Osteocyte (in vitro differentiated cells): Measurements from ENCODE around the gene BAIAP2L2. TPM values are rescaled to one million over a fixed set of nuclear protein-coding genes. Genes with fewer than 3 reads are reported as not detected.
"Not testable (repeated sequence)": the region's sequence is repeated elsewhere in the genome, so short reads cannot be mapped to it uniquely, and the experiment has no call there.

ENCODE experiments used
- DNase-seq: peaks from one replicate; pipeline ENCODE4 v3.0.0; 2021; ENCODE audit warnings: mixed read lengths; ENCODE audit not compliant: unreplicated experiment; ENCODE audit errors: extremely low spot score
- H3K27ac Mint-ChIP-seq: one replicate; pipeline ENCODE4 v1.8.0; 2021; ENCODE audit warnings: mild to moderate bottlenecking, mixed read lengths; ENCODE audit not compliant: unreplicated experiment
- H3K27me3 Mint-ChIP-seq: one replicate; pipeline ENCODE4 v1.8.0; 2021; ENCODE audit warnings: mixed read lengths; ENCODE audit not compliant: unreplicated experiment
- H3K36me3 Mint-ChIP-seq: one replicate; pipeline ENCODE4 v1.8.0; 2021; ENCODE audit warnings: mixed read lengths; ENCODE audit not compliant: unreplicated experiment
- H3K4me1 Mint-ChIP-seq: one replicate; pipeline ENCODE4 v1.8.0; 2021; ENCODE audit warnings: mixed read lengths; ENCODE audit not compliant: unreplicated experiment
- H3K4me3 Mint-ChIP-seq: one replicate; pipeline ENCODE4 v1.8.0; 2021; ENCODE audit warnings: mild to moderate bottlenecking, moderate library complexity, mixed read lengths; ENCODE audit not compliant: unreplicated experiment
- H3K9me3 Mint-ChIP-seq: one replicate; pipeline ENCODE4 v1.8.0; 2021; ENCODE audit warnings: mixed read lengths; ENCODE audit not compliant: unreplicated experiment
- total RNA-seq: library from RNA; stranded (reverse); gene quantifications from 2 replicates; pipeline ENCODE4 v1.2.1, GENCODE V29; 2021
- TF ChIP-seq, protein P1 (sequence below): fragments of 200-600 bp; sonication (generic); IDR thresholded peaks from 2 replicates; pipeline ENCODE4 v1.5.0; 2021; ENCODE audit warnings: antibody characterized with exemption, mild to moderate bottlenecking, moderate library complexity

The BAIAP2L2 gene
- total RNA-seq, 1 donor from 2014 or later = 0.48 TPM

DNA sequence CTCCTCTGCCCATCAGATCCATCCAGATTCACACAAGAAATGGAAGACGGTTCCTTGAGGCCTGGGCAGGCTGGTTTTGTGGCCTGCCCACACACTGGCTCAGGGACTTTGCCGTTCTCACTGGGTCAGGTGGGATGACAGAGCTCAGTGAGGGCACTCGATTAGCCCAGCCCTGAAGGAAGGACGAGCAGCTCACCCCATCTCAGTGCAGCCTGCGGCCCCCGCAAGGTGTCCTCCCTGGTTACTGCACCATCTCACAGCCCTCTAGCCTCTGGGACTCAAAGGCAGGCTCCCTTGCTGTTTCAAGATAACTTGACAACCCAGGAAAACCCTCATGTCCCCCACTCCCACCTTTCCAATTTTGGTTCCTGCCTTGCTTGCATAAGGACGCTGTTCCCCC lies 30.7 kb downstream of the BAIAP2L2 start:
- Mint-ChIP-seq H3K9me3 (no peaks in the 10 kb centered on the region), H3K27ac (no peak overlapping the region), H3K4me3 (no peak overlapping the region), H3K4me1 (no peaks in the 10 kb centered on the region), H3K27me3 (no peaks in the 10 kb centered on the region), H3K36me3 (no peaks in the 10 kb centered on the region)
- no peak for DNase-seq
- TF ChIP-seq, protein P1, sequence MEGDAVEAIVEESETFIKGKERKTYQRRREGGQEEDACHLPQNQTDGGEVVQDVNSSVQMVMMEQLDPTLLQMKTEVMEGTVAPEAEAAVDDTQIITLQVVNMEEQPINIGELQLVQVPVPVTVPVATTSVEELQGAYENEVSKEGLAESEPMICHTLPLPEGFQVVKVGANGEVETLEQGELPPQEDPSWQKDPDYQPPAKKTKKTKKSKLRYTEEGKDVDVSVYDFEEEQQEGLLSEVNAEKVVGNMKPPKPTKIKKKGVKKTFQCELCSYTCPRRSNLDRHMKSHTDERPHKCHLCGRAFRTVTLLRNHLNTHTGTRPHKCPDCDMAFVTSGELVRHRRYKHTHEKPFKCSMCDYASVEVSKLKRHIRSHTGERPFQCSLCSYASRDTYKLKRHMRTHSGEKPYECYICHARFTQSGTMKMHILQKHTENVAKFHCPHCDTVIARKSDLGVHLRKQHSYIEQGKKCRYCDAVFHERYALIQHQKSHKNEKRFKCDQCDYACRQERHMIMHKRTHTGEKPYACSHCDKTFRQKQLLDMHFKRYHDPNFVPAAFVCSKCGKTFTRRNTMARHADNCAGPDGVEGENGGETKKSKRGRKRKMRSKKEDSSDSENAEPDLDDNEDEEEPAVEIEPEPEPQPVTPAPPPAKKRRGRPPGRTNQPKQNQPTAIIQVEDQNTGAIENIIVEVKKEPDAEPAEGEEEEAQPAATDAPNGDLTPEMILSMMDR = no peak

DNA sequence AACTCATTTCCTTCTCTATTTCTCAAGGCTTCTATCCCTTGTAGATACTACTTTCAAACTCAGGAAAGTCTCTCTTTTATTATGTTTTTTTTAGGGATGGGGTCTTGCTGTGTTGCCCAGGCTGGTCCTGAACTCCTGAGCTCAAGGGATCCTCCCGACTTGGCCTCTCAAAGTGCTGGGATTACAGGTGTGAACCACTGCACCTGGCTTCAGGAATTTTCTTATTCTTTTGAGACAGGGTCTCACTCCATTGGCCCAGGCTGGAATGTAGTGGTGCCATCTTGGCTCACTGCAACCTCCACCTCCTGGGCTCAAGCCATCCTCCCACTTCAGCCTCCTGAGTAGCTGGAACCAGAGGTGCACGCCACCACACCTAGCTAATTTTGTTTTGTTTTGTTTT lies 31.3 kb downstream of the BAIAP2L2 start:
- not testable (repeated sequence) for H3K27ac Mint-ChIP-seq, H3K9me3 Mint-ChIP-seq, H3K27me3 Mint-ChIP-seq, H3K4me1 Mint-ChIP-seq, H3K4me3 Mint-ChIP-seq, H3K36me3 Mint-ChIP-seq, DNase-seq

DNA sequence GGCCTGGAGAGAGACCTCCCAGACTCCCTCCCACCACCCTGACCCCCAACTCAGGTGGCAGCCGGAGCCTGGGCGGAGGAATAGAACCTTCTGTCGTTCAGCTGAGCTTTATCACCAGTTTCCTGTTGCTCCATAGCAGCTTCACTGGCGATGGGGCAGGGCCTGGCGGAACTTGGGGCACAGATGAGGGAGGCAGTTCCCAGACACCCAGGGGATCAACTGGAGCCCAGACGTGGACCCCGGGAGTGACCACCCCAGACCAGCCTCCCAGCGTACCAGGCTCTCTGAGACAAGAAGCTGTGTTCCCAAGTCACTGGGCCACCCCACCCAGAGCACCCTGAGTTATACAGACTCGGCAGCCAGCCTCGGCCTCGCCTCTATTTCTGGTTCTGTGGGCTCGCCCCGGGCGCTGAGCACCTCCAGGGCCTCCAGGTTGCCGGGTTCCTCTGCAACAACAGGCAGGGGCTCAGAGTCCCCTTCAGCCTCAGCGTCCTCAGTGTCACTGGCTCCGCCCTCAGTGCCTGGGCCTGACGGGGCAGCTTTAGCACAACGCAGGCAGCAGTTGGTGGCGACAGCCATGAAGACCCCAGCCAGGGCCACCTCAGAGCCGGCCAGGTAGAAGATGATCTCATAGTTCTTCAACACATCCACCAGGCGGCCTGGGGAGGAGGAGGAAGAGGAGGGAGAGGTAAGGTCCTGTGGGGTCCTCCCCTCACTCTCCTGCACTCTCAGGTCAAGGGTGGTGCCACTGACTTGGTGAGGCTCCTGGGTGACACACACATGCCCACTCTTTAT lies 32.2 kb downstream of the BAIAP2L2 start:
- Mint-ChIP-seq H3K9me3 (no peaks in the 10 kb centered on the region), H3K36me3 (no peaks in the 10 kb centered on the region), H3K4me1 (no peaks in the 10 kb centered on the region), H3K27me3 (no peaks in the 10 kb centered on the region), H3K4me3 (no peak overlapping the region), H3K27ac (no peak overlapping the region)
- no peak for DNase-seq
- TF ChIP-seq, protein P1 = no peak

DNA sequence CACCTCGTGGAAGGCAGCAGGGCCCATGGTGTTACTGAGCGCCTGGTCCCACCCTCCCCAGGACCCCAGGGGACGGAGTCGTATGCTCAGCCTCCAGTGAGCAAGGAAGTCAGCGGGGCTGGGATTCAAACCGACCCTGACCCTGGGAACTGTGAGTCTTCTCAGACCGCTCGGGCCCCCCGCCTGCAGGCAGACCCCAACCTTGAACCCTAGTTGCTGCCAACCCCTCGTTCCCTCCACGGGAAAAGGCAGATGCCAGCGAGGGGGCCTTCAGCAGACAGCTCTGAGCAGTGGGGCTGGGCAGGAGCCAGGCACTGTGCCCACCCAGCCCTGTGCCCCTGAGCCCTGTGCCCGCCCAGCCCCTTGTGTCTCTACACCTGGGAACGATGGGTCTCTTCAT lies 32.9 kb downstream of the BAIAP2L2 start:
- Mint-ChIP-seq H3K36me3 (peaks cover 3% of the 10 kb centered on the region), H3K27me3 (no peaks in the 10 kb centered on the region), H3K9me3 (no peaks in the 10 kb centered on the region), H3K4me1 (no peaks in the 10 kb centered on the region), H3K27ac (no peak overlapping the region), H3K4me3 (no peak overlapping the region)
- no peak for DNase-seq
- TF ChIP-seq, protein P1 = no peak

DNA sequence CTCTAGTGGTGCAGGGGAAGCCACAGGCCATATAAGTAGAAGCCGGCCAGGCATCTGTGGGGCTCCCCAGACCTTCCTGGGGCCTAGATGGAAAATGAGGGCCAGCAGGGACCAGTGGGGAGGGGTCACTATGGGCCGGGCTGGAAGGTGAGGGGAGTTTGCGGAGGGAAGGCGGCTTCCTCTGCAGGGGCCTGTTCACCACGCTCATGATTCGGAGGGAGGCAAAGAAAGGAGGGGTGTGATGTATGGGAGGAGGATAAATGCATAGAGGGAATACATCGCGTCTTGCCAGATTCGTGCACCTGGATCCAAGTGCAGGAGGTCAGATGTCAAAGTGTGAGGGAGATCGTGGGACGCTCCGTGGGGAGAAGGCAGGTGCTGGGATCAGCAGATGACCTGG lies 33.4 kb downstream of the BAIAP2L2 start:
- no peak overlapping the region for H3K27ac Mint-ChIP-seq
- H3K27me3 Mint-ChIP-seq = no peaks in the 10 kb centered on the region
- DNase-seq = no peak
- TF ChIP-seq, protein P1 = no peak
- no peak overlapping the region for H3K4me3 Mint-ChIP-seq
- no peaks in the 10 kb centered on the region for H3K9me3 Mint-ChIP-seq
- no peaks in the 10 kb centered on the region for H3K4me1 Mint-ChIP-seq
- H3K36me3 Mint-ChIP-seq = peaks cover 4% of the 10 kb centered on the region
